ENCODE measurements around the gene MPO.

Gene MPO

DNA sequence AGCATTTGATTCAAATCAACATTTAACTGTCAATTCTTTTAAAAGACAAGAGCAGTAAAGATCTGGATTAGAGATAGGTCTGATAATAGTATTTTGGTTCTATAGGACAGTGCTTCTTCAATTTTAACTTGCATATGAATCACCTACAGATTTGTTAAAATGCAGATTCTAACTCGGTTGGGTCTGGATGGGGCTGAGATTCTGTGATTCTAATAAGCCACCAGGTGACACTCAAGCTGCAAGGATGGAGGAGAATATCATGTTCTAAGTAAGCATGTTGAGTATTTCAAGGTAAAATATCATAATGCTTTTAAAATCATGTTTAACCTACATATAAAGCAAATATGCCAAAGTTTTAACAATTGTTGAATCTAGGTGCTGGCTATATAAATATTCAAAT is 32.1 kb upstream of the MPO start:
- Histone ChIP-seq H3K4me3 (replicated peaks; ENCODE audit: low read depth, low read length) (no peak overlapping the region), H3K36me3 (ENCODE audit: control insufficient read depth, insufficient read depth, low read length) (no peaks in the 10 kb centered on the region; the same call in 1 of the 2 replicates), H3K27me3 (replicated peaks; ENCODE audit: control insufficient read depth, insufficient read depth, low read length) (no peaks in the 10 kb centered on the region)
- no peak for TF ChIP-seq CTCF (IDR thresholded peaks at IDR 0.05; ENCODE audit: insufficient read depth, low read length, poor library complexity, severe bottlenecking)
- DNase-seq (ENCODE audit: extremely low read depth, insufficient read length): no peak

- Histone ChIP-seq H3K36me3 (ENCODE audit: control insufficient read depth, insufficient read depth, low read length) (no peaks in the 10 kb centered on the region; the same call in 1 of the 2 replicates), H3K4me3 (replicated peaks; ENCODE audit: low read depth, low read length) (no peak overlapping the region), H3K27me3 (replicated peaks; ENCODE audit: control insufficient read depth, insufficient read depth, low read length) (no peaks in the 10 kb centered on the region)
- no peak for DNase-seq (ENCODE audit: extremely low read depth, insufficient read length)
- no peak for TF ChIP-seq CTCF (IDR thresholded peaks at IDR 0.05; ENCODE audit: insufficient read depth, low read length, poor library complexity, severe bottlenecking)
Measured at GRCh38 chr17:58312021-58312630, 31.4 kb upstream of the MPO start.

GRCh38 chr17:58311429-58311894 is 30.7 kb upstream of the MPO start:
- Histone ChIP-seq H3K4me3 (replicated peaks; ENCODE audit: low read depth, low read length) (no peak overlapping the region), H3K27me3 (replicated peaks; ENCODE audit: control insufficient read depth, insufficient read depth, low read length) (no peaks in the 10 kb centered on the region), H3K36me3 (ENCODE audit: control insufficient read depth, insufficient read depth, low read length) (no peaks in the 10 kb centered on the region; the same call in 1 of the 2 replicates)
- no peak for TF ChIP-seq CTCF (IDR thresholded peaks at IDR 0.05; ENCODE audit: insufficient read depth, low read length, poor library complexity, severe bottlenecking)
- DNase-seq (ENCODE audit: extremely low read depth, insufficient read length): no peak

GRCh38 chr17:58310511-58311428 is 30.0 kb upstream of the MPO start:
- Histone ChIP-seq H3K36me3 (ENCODE audit: control insufficient read depth, insufficient read depth, low read length) (no peaks in the 10 kb centered on the region; the same call in 1 of the 2 replicates), H3K27me3 (replicated peaks; ENCODE audit: control insufficient read depth, insufficient read depth, low read length) (no peaks in the 10 kb centered on the region), H3K4me3 (replicated peaks; ENCODE audit: low read depth, low read length) (no peak overlapping the region)
- TF ChIP-seq CTCF (IDR thresholded peaks at IDR 0.05; ENCODE audit: insufficient read depth, low read length, poor library complexity, severe bottlenecking): no peak
- no peak for DNase-seq (ENCODE audit: extremely low read depth, insufficient read length)

- no peak for DNase-seq (ENCODE audit: extremely low read depth, insufficient read length)
- no peak for TF ChIP-seq CTCF (IDR thresholded peaks at IDR 0.05; ENCODE audit: insufficient read depth, low read length, poor library complexity, severe bottlenecking)
- H3K36me3 ChIP-seq (ENCODE audit: control insufficient read depth, insufficient read depth, low read length): no peaks in the 10 kb centered on the region; the same call in 1 of the 2 replicates
- H3K27me3 ChIP-seq (replicated peaks; ENCODE audit: control insufficient read depth, insufficient read depth, low read length): no peaks in the 10 kb centered on the region
- H3K4me3 ChIP-seq (replicated peaks; ENCODE audit: low read depth, low read length): no peak overlapping the region
Measured at GRCh38 chr17:58309918-58310259, 29.2 kb upstream of the MPO start.
